ENCODE measurements around the gene HMMR. TPM values are rescaled to one million over a fixed set of nuclear protein-coding genes. Genes with fewer than 3 reads are reported as not detected.
A peak's percentile ranks its signal among the peaks of the same experiment; 100 is the strongest.
"Not testable (repeated sequence)": the region's sequence is repeated elsewhere in the genome, so short reads cannot be mapped to it uniquely, and the experiment has no call there.

The HMMR gene, protein sequence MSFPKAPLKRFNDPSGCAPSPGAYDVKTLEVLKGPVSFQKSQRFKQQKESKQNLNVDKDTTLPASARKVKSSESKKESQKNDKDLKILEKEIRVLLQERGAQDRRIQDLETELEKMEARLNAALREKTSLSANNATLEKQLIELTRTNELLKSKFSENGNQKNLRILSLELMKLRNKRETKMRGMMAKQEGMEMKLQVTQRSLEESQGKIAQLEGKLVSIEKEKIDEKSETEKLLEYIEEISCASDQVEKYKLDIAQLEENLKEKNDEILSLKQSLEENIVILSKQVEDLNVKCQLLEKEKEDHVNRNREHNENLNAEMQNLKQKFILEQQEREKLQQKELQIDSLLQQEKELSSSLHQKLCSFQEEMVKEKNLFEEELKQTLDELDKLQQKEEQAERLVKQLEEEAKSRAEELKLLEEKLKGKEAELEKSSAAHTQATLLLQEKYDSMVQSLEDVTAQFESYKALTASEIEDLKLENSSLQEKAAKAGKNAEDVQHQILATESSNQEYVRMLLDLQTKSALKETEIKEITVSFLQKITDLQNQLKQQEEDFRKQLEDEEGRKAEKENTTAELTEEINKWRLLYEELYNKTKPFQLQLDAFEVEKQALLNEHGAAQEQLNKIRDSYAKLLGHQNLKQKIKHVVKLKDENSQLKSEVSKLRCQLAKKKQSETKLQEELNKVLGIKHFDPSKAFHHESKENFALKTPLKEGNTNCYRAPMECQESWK
- 10 to 100 TPM in 3 of 8 experiments, 1 to 10 TPM in 4, under 1 TPM in 1; 0.86 to 37.5 (median 3.4) TPM for total RNA-seq

DNA sequence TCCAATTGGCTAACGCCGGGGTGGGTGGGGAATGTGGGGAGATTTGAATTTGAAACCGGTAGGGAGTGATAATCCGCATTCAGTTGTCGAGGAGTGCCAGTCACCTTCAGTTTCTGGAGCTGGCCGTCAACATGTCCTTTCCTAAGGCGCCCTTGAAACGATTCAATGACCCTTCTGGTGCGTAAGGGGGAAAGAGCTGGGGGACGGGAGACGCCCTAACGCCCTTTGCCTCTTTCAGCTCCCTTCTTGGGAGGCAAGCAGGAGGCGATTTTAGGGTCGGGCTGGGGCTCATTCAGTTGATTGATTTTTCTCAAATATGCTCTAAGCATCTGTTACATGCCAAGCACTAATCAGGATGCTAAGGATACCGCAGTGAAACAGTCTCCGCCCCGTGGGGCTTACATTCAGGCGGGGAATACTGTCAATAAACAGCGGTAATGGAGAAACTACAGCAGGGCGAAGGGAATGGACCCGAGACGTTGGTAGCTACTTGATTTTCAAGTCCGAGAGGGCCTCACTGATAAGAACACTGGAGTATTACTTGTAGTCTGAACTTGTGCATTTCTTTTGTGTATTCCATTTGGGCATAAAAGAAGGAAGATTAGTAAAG, at the start of gene HMMR:
Gene HMMR, plus strand, starts transcription at position 71 of the 610 bp plus-strand sequence. Its CDS starts 61 bp downstream, at position 132.
- peak within 1 kb of the TSS; percentile 90 to 97 for H3K27ac ChIP-seq
- 0 to 3% (median 0%) methylated on average over 1 to 11 of the region's 23 CpGs; no CpG with 5 or more reads in 3 of the 10 experiments for WGBS, 10 experiments
- in situ Hi-C loops (cut with MboI; ENCODE audit: low pct_unique_long_range_greater_than_20kb in 2 of 9, low sequenced_read_pairs in 9 of 9, unreplicated experiment in 9 of 9): no loop called here
- peak within 1 kb of the TSS; percentile 54 to 93 (median 81) for H3K4me3 ChIP-seq
- ATAC-seq (replicated peaks in 6 of 8): peak in 7 of 8 experiments; percentile 0 to 8 (median 2)
- peaks cover 0 to 2% of the 10 kb centered on the region in 2 donors for H3K4me1 ChIP-seq (replicated peaks in 1 of 2)

- in situ Hi-C loops (cut with MboI; ENCODE audit: low pct_unique_long_range_greater_than_20kb in 2 of 9, low sequenced_read_pairs in 9 of 9, unreplicated experiment in 9 of 9); H3K4me1 ChIP-seq (replicated peaks in 1 of 2); H3K27ac ChIP-seq; ATAC-seq (replicated peaks in 6 of 8); H3K4me3 ChIP-seq: not testable (repeated sequence)
- WGBS, 10 experiments: 3 to 93% (median 76%) methylated on average over 1 to 14 of the region's 15 CpGs; no CpG with 5 or more reads in 1 of the 10 experiments
Observed at GRCh38 chr5:163415673-163416072, 44.8 kb upstream of the HMMR start.

DNA sequence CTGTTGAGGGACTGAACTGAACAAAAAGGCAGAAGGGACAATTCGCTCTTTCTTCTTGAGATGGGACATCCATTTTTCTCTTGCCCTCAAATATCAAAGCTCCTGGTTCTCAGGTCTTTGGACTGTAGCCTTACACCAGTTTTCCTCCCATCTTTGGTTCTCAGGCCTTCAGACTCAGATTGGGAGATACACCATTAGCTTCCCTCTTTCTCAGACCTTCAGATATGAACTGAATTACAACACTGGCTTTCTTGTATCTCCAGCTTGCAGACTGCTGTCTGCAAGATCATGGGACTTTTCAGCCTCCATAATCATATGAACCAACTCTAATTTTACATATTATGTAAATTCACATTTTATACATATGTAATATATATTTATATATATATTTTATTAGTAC, 35.6 kb upstream of the HMMR start:
- ATAC-seq (replicated peaks in 6 of 8): no peak
- no peak overlapping the region for H3K27ac ChIP-seq
- in situ Hi-C loops (cut with MboI; ENCODE audit: low pct_unique_long_range_greater_than_20kb in 2 of 9, low sequenced_read_pairs in 9 of 9, unreplicated experiment in 9 of 9): no loop called here
- H3K4me1 ChIP-seq (replicated peaks in 1 of 2): no peaks in the 10 kb centered on the region
- WGBS, 10 experiments: 33 to 100% (median 100%) methylated on average over 1 of the region's 1 CpG; no CpG with 5 or more reads in 1 of the 10 experiments
- H3K4me3 ChIP-seq: no peak overlapping the region

- H3K4me1 ChIP-seq (replicated peaks in 1 of 2); H3K27ac ChIP-seq; H3K4me3 ChIP-seq; in situ Hi-C loops (cut with MboI; ENCODE audit: low pct_unique_long_range_greater_than_20kb in 2 of 9, low sequenced_read_pairs in 9 of 9, unreplicated experiment in 9 of 9); ATAC-seq (replicated peaks in 6 of 8): not testable (repeated sequence)
- 13 to 100% (median 80%) methylated on average over 1 to 4 of the region's 4 CpGs for WGBS, 10 experiments
Observed at GRCh38 chr5:163426128-163426527, 34.3 kb upstream of the HMMR start.

DNA sequence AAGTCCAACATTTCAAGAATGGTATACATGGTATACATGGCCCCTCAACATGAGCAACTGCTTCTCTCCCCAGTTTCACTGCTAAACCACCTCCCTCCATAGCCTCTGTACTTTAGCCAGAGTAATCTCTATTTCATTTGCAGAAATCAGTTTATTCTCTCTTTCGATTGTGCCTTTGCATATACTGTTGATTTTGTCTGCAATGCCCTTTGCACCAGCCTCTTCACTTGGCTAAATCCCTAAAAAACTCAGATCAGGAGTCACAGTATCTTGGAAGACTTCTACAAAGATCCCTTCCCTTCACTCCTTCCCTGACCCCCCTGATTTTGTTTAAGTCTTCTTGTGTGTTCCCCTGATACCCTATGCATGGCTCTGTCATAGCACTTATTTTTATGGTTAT, 27.9 kb upstream of the HMMR start:
- no peak overlapping the region for H3K27ac ChIP-seq
- H3K4me1 ChIP-seq (replicated peaks in 1 of 2): peaks cover 0 to 3% of the 10 kb centered on the region in 2 donors
- WGBS, 10 experiments: 0 to 100% (median 57%) methylated on average over 1 of the region's 1 CpG; no CpG with 5 or more reads in 2 of the 10 experiments
- ATAC-seq (replicated peaks in 6 of 8): no peak
- no peak overlapping the region for H3K4me3 ChIP-seq
- in situ Hi-C loops (cut with MboI; ENCODE audit: low pct_unique_long_range_greater_than_20kb in 2 of 9, low sequenced_read_pairs in 9 of 9, unreplicated experiment in 9 of 9): no loop called here

DNA sequence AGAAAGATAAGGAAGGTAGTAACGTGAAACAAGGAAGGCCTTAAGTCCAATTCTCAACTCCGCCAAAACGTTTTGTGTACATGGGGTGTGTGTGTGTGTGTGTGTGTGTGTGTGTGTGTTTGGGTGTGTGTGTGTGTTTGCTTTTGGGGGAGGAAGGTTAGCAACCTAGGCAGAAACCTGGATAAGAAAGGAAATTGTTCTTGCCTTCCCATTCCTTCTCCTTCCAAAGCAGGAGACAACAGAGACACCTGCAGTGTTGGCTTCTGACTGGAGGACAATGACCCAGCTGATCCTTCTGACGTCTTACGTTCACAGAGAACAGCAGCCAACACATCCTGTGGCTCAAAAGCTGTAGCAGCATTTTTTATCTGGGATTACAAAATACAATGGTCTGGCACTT, 27.2 kb upstream of the HMMR start:
- WGBS, 10 experiments: 0 to 88% (median 67%) methylated on average over 1 to 5 of the region's 5 CpGs
- no peak for ATAC-seq (replicated peaks in 6 of 8)
- in situ Hi-C loops (cut with MboI; ENCODE audit: low pct_unique_long_range_greater_than_20kb in 2 of 9, low sequenced_read_pairs in 9 of 9, unreplicated experiment in 9 of 9): no loop called here
- Histone ChIP-seq H3K4me1 (replicated peaks in 1 of 2) (peaks cover 0 to 3% of the 10 kb centered on the region in 2 donors), H3K27ac (no peak overlapping the region), H3K4me3 (no peak overlapping the region)

DNA sequence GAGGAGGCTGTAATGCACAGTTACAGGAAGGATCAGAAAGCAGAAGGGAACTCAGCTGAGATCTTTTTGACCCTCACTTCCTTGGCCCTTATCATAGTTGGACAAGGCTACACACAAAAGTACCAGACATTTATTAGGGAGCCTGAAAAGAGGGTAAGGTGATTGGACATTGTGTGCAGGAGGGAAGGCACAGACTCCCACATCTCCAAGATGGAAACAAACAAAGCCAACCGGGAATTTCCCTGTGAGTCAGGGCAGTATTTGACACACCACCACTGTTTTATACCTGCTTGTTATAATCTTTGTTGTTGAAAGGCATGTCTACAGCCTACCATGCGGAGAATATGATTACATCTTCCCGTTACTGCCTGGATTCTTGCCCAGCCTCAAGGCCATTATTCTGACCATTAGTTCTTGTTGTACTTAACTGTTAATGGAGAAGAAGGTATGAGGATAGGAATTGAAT, 26.0 kb upstream of the HMMR start:
- in situ Hi-C loops (cut with MboI; ENCODE audit: low pct_unique_long_range_greater_than_20kb in 2 of 9, low sequenced_read_pairs in 9 of 9, unreplicated experiment in 9 of 9): no loop called here
- peaks cover 4 to 13% of the 10 kb centered on the region in 2 donors for H3K4me1 ChIP-seq (replicated peaks in 1 of 2)
- H3K27ac ChIP-seq: no peak overlapping the region
- no peak for ATAC-seq (replicated peaks in 6 of 8)
- H3K4me3 ChIP-seq: no peak overlapping the region
- 20 to 100% (median 90%) methylated on average over 1 to 3 of the region's 3 CpGs; no CpG with 5 or more reads in 3 of the 10 experiments for WGBS, 10 experiments

- in situ Hi-C loops (cut with MboI; ENCODE audit: low pct_unique_long_range_greater_than_20kb in 2 of 9, low sequenced_read_pairs in 9 of 9, unreplicated experiment in 9 of 9): no loop called here
- Histone ChIP-seq H3K27ac (no peak overlapping the region), H3K4me3 (peak overlapping the region; percentile 55 to 90 (median 84)), H3K4me1 (replicated peaks in 1 of 2) (peaks cover 15 to 17% of the 10 kb centered on the region in 2 donors)
- no peak for ATAC-seq (replicated peaks in 6 of 8)
- WGBS, 10 experiments: 0 to 64% (median 32%) methylated on average over 1 to 4 of the region's 4 CpGs; no CpG with 5 or more reads in 2 of the 10 experiments
Observed at GRCh38 chr5:163436515-163436914, 23.9 kb upstream of the HMMR start.

- peaks cover 15 to 17% of the 10 kb centered on the region in 2 donors for H3K4me1 ChIP-seq (replicated peaks in 1 of 2)
- H3K4me3 ChIP-seq: peak overlapping the region; percentile 55 to 90 (median 84)
- 0 to 17% (median 7%) methylated on average over 1 to 6 of the region's 6 CpGs; no CpG with 5 or more reads in 2 of the 10 experiments for WGBS, 10 experiments
- no peak for ATAC-seq (replicated peaks in 6 of 8)
- no peak overlapping the region for H3K27ac ChIP-seq
- in situ Hi-C loops (cut with MboI; ENCODE audit: low pct_unique_long_range_greater_than_20kb in 2 of 9, low sequenced_read_pairs in 9 of 9, unreplicated experiment in 9 of 9): no loop called here
Observed at GRCh38 chr5:163437011-163437308, 23.5 kb upstream of the HMMR start.

DNA sequence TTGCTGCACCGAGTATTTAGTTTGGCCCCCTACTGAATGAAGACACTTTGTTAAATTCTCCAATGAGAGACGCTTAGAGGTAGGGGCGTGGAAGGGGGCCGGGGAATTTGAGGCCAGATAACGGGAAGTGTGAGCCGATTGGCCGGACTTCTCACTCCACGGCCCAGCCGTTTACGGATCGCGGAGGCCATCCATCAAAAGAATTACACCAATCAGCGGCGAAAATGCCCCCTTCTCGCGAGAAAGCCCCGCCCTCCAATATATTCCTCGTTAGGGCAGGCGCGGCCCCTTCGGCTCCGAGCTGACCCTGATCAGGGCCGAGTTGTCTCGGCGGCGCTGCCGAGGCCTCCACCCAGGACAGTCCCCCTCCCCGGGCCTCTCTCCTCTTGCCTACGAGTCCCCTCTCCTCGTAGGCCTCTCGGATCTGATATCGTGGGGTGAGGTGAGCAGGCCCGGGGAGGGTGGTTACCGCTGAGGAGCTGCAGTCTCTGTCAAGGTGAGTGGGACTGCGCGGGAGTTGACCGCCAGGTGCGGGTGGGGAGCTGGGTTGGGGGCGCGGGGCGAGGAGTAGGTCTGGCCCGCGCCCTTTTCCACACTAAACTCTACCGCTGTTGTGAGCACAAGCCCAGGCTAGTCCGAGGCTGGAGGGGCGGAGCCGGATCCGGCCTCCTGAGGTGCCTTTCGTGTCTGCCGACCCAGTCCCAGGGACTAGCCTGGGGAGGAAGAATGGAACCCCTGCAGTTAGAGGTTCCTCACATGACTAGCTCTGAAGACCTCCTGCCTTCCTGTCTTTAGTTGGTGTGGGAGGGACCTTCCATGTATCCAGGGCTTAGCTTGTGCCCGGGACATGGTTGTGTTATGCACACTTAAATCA, 22.9 kb upstream of the HMMR start, which contains the start of gene CCNG1:
Gene CCNG1, plus strand, starts transcription at position 287 of the 874 bp plus-strand sequence. CDS start 1,662 bp downstream, outside the sequence.
- in situ Hi-C loops (cut with MboI; ENCODE audit: low pct_unique_long_range_greater_than_20kb in 2 of 9, low sequenced_read_pairs in 9 of 9, unreplicated experiment in 9 of 9): no loop called here

DNA sequence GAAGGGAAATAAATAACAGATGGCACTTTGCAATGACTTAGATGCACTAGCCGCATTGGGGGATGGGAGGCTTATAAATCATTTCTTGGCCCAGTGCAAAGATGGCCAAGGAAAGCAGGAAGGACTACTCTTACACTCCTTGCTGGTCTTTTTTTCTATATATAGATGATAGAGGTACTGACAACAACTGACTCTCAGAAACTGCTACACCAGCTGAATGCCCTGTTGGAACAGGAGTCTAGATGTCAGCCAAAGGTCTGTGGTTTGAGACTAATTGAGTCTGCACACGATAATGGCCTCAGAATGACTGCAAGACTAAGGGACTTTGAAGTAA, 21.4 kb upstream of the HMMR start:
- 0 to 43% (median 30%) methylated on average over 1 of the region's 2 CpGs; no CpG with 5 or more reads in 6 of the 10 experiments for WGBS, 10 experiments
- Histone ChIP-seq H3K4me3 (peak overlapping the region; percentile 55 to 90 (median 84)), H3K4me1 (replicated peaks in 1 of 2) (peaks cover 15 to 17% of the 10 kb centered on the region in 2 donors), H3K27ac (no peak overlapping the region)
- in situ Hi-C loops (cut with MboI; ENCODE audit: low pct_unique_long_range_greater_than_20kb in 2 of 9, low sequenced_read_pairs in 9 of 9, unreplicated experiment in 9 of 9): no loop called here
- ATAC-seq (replicated peaks in 6 of 8): no peak

More for the DNA sequence above, 22.9 kb upstream of the HMMR start, which contains the start of gene CCNG1:
- 0 to 2% (median 0%) methylated on average over 1 to 12 of the region's 51 CpGs; no CpG with 5 or more reads in 5 of the 10 experiments for WGBS, 10 experiments
- peak within 1 kb of the TSS; percentile 55 to 90 (median 84) for H3K4me3 ChIP-seq
- peaks cover 15 to 17% of the 10 kb centered on the region in 2 donors for H3K4me1 ChIP-seq (replicated peaks in 1 of 2)
- ATAC-seq (replicated peaks in 6 of 8): peak; percentile 87 to 96 (median 94)
- H3K27ac ChIP-seq: peak within 1 kb of the TSS; percentile 83 to 94

DNA sequence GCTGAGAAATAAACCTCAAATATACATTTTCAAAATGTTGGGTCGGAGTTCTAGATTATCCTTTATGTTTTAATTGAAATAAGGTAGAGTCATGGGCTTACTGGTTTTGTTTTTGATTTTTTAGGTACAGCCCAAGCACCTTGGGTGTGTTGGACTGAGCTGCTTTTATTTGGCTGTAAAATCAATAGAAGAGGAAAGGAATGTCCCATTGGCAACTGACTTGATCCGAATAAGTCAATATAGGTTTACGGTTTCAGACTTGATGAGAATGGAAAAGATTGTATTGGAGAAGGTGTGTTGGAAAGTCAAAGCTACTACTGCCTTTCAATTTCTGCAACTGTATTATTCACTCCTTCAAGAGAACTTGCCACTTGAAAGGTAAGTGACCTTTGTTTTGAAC, 19.5 kb upstream of the HMMR start:
- in situ Hi-C loops (cut with MboI; ENCODE audit: low pct_unique_long_range_greater_than_20kb in 2 of 9, low sequenced_read_pairs in 9 of 9, unreplicated experiment in 9 of 9): no loop called here
- ATAC-seq (replicated peaks in 6 of 8): no peak
- Histone ChIP-seq H3K4me1 (replicated peaks in 1 of 2) (peaks cover 15 to 17% of the 10 kb centered on the region in 2 donors), H3K4me3 (no peak overlapping the region), H3K27ac (no peak overlapping the region)
- WGBS, 10 experiments: 83 to 100% (median 100%) methylated on average over 1 to 3 of the region's 3 CpGs; no CpG with 5 or more reads in 1 of the 10 experiments

Measured in motor neuron (in vitro differentiated cells).